HG02763 (cell line): ENCODE results near the gene TRAM2.
A peak's percentile ranks its signal among the peaks of the same experiment; 100 is the strongest.

Experiments used
- ATAC-seq: cut with Tn5 transposase; IDR thresholded peaks from one replicate; pipeline ENCODE4 v1.9.1; 2021; ENCODE audit warnings: mild to moderate bottlenecking, moderate library complexity; ENCODE audit not compliant: unreplicated experiment

The TRAM2 gene

DNA sequence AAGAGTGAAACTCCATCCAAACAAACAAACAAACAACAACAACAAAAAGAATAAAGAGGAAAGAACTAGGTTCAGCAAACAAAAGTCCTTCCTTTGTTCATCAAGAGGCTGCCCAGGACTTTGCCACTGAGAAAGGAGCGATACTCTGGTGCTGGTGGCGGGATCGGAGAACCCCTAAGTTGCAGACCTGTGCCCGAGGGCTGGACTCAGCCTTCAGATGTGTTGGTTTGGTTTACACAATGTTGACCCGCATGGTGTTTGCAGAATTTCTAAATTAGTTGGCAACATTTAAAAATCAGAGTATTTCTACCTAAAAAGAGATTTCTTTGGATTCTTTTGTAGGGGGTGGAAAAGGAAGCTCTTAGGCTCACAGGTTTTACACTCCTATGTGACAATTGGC, 42.5 kb downstream of the TRAM2 start:
- no peak for ATAC-seq

DNA sequence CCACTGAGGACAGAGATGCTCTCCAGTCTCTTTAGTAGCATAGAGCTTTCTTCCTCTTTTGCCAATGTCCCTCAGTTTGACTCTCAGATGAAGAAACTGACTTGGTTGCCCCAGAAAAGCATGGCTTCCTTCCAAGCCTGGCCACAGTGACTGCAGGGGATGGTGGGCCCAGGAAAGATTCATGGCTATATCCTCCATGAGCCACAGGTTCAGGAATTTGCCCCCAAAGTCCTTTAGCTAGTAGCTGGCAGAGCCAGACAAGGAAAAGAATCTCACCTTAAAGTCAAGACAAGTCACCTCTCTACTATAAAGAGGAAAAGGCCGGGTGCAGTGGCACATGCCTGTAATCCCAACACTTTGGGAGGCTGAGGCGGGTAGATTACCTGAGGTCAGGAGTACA, 43.4 kb downstream of the TRAM2 start:
- no peak for ATAC-seq

DNA sequence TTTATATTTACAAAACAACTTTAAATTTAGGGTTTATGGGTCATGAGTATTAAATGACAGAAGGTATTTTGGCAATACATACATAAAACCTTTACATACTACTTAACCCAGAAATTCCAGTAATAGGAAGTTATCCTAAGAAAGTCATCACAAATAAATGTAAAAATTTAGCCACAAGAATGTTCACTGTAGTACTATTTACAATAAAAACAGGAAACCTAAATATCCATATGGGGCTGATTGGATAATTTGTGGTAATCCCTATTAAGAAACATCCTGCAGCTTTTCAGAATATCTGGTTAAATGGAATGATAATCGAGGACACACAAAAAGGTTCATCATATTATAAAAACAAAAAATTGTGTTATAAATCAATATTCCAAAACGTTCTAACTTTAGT, 44.4 kb downstream of the TRAM2 start:
- no peak for ATAC-seq

DNA sequence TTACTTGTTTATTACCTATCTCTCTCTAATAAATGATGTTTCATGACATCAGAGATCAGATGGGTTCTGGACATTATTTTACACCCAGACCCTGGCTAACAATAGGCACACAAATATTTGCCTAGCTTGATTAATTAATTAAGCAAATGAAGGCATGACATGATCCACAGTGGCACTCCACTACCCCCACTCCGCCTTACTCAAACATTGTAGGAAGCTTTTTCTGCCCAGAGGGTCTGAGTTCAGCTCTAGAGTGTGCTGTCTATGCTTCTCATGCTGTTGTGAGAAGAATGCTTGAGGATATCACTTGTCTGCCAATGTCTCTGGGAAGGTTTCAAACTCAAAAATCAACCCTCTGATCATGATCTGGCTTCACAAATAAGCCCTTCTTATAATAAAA, 45.0 kb downstream of the TRAM2 start:
- no peak for ATAC-seq

DNA sequence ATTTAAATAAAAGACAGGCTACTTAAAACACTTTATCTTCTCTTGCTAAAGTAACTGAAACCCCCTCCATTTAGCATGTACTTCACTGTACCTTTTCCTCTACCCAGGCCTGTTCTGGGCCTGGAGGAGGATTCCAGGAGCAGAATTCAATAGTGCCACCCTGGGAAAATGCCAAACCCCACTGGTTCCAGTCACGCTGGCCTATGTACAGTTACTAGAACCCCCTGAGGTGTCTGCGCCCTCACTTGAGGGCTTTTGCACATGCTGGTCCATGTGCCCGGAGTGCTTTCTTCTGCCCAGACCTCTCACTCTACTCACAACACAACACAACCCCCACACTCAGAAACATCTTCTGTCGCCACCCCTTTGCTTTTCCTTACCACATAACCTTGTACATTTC, 45.5 kb downstream of the TRAM2 start:
- ATAC-seq, result no peak

DNA sequence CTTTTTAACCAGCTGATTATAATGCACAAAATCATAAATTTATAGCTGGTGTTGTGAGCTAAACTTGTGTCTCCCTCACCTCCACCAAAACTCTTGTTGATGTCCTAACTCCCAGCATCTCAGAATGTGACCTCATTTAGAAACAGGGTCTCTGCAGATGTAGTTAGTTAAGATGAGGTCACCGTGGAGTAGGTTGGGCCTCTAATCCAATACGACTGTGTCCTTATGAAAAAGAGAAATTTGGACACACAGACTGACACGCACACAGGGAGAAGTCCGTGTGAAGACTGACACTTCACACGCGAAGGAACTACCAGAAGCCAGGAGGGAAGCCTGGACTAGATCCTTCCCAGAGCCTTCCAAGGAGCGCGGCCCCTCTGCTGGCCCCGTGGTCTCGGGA, 46.5 kb downstream of the TRAM2 start:
- ATAC-seq, result no peak

GRCh38 chr6:52529311-52529710, 47.5 kb downstream of the TRAM2 start:
- no peak for ATAC-seq

GRCh38 chr6:52527436-52527835, 49.4 kb downstream of the TRAM2 start:
- ATAC-seq, result no peak

DNA sequence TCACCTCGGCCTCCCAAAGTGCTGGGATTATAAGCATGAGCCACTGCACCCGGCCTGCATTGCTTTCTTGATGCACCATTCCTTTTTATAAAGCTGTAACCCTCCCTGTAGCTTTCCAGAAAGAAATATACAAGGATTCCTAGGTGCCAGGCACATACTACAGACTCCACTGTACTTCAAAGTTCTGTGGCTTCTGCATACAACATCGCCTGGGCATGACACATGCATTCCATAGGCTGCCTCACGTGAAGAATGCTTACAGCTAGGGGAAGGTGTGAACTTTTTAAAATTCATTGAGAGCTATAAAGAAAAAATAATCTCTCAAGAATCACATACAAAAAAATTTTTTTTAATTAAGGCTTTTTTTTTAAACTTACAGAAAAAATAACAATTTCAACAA, 50.2 kb downstream of the TRAM2 start:
- ATAC-seq, result no peak

DNA sequence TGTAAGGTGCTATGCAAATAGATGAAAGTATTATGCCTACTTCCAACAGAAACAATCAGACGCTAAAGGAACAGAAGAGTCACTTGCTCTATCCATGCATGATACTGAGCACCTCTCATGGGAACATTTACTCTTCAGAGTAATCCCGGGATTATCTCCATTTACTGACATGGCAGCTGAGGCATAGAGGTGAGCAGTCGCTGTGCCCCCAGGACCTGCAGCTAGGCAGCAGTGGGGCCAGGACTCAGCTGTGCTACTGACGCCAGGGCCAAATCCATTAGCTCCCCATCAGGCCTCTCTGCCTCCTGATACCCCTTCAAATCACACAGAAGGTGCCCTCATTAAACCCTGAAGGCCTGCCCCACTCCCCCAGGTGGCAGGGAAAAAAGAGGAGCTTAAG, 51.9 kb downstream of the TRAM2 start:
- no peak for ATAC-seq

DNA sequence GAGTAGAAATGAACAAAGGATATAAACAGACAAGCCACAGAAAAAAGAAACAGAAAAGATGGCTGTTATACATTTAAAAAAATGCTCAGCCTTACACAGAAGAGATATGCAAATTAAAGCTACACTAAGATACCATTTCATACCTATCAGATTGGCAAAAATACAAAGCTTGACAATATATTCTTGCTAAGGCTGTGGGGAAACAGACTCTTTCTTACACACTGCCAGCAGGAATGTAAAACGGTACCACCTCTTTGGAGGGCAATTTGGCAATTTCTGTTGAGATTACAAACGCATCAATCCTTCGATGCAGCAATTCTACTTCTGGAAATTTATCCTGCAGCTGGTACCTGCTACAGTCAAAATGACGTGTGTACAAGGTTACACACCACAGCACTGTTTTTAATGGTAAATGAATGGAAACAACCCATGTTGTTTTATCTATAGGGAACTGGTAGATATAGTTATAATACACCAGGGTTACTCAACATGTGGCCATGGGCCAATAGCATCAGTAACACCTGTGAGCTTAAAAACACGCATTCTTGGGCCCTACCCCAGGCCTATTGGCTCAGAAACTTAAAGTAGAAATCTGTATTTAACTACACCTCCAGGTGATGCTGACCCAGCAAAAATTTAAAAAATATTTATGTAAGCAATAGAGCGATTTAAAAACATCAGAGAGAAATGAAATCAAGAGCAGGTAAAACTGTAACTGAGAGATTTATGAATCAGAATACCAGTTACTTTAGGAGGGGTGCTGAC, 53.3 kb downstream of the TRAM2 start:
- ATAC-seq, result no peak

- no peak for ATAC-seq
Observed at GRCh38 chr6:52522655-52523054, 54.2 kb downstream of the TRAM2 start.

GRCh38 chr6:52522151-52522626, 54.7 kb downstream of the TRAM2 start:
- ATAC-seq, result no peak

GRCh38 chr6:52519618-52520017, 57.2 kb downstream of the TRAM2 start:
- ATAC-seq, result no peak

GRCh38 chr6:52518279-52518945, 58.4 kb downstream of the TRAM2 start:
- no peak for ATAC-seq

- peak; percentile 85 for ATAC-seq
Observed at GRCh38 chr6:52517502-52518278, 59.2 kb downstream of the TRAM2 start.

DNA sequence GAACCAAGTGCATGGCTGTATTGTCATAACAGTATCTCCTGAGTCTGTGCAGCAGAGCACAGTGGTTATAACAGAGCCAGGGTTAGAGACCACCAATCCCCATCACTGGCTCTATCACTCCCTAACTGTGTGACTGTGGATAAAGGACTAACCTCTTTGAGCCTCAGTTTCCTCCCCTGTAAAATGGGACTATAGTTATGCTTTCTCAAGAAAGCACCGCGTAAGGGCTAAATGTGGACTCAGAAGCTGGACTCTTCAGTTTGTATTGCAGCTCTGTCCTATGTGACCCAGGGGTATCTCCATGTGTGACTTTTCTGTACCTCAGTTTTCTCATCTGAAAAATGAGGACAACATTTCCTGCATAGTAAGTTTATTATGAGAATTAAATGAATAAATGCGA, 59.9 kb downstream of the TRAM2 start:
- no peak for ATAC-seq

DNA sequence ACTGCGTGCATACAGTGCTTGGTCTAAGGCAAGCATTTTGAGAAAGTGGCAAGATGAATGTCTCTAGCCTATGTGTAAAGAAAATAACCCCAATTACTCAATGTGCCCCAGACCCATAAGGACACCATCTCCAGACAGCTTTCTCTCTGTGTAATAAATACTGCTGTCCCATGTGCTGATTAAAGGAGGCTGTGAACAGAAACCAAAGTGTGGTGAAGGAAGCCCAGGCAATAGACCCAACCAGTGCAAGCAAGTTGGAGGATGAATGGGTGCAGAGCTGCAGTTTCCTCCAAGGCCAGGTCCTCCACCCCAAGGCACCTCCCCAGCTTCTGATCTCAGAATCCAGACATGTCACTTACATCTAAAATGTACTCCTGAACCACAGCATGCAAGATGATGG, 60.6 kb downstream of the TRAM2 start:
- no peak for ATAC-seq

- ATAC-seq, result no peak
Observed at GRCh38 chr6:52515219-52515960, 61.5 kb downstream of the TRAM2 start.

DNA sequence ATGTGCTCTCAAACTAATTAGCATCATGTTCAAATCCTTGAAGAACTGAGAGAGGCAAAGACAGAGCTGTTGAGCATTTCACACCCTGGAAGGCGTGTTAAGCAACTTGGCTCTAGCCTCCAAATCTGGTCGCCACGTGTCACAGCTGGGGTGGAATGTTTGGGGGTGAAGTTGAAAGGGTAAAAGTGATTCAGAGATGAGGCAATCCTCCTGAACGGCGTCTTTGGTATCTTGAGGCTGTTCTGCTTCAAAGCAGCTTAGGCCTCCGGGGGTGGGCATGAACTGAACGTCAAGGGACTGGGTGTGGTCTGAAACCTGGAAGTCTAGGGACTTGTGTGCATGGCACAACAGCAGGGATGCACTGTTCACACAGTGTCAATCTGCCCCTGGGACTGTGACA, 62.3 kb downstream of the TRAM2 start:
- ATAC-seq, result no peak

DNA sequence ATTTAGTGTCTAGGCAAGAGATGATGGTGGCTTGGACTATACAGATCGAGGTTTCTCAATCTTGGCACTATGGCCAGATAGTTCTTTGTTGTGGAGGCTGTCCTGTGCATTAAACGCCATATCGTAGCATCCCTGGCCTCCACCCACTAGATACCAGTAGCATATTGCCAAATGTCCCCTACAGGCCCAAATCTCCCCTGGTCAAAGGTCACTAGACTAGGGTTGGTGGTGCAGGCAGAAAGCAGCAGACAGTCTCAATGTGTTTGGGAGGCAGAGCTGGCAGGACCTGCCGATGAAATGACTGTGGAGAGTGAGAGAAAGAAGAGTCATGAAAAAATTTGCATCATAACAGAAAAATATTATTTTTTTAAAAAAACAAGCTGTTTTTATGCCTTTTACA, 63.0 kb downstream of the TRAM2 start:
- ATAC-seq, result no peak
